Tongue (tissue), 2 donors: Measurements from ENCODE around the gene EXOC4. TPM values are rescaled to one million over a fixed set of nuclear protein-coding genes. Genes with fewer than 3 reads are reported as not detected.

Source experiments
- DNase-seq: peaks from one replicate; pipeline ENCODE4 v3.0.0-alpha.2; 2015
- total RNA-seq: library from RNA; depleted of rRNA; stranded (reverse); fragments of >200 nt; gene quantifications from one replicate; pipeline ENCODE4 v1.2.3, GENCODE V29; 2014

EXOC4 gene
- total RNA-seq, 1 donor from 2014 or later: 140 TPM

DNA sequence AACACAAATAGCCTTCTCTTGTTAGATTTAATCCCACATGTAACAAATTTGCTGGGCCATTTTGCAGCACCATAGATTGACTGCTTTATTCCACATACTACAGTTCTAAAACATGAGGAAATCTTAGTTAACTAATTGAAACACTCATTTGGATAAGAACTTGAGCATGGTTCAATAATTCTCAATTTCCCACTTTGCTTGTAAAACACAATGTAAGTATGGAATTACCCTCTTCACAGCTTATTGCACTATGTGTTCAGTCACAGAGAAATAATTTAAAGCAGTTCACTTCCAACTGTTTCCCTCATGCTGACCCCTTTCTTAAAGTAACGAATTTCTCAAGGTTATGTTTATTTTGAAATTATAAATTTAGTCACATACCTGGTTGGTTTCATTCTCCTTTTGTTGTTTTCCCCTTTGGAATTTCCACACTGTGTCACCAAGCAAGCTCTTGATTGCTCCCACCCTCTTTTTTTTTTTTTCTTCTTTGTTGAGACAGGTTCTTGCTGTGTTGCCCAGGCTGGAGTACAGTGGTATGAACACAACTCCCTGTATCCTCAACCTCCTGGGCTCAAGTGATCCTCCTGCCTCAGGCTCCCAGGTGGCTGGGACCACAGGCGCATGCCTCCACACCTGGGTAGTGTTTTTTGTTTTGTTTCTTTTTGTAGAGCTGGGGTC lies 425.4 kb downstream of the EXOC4 start:
- no peak for DNase-seq

DNA sequence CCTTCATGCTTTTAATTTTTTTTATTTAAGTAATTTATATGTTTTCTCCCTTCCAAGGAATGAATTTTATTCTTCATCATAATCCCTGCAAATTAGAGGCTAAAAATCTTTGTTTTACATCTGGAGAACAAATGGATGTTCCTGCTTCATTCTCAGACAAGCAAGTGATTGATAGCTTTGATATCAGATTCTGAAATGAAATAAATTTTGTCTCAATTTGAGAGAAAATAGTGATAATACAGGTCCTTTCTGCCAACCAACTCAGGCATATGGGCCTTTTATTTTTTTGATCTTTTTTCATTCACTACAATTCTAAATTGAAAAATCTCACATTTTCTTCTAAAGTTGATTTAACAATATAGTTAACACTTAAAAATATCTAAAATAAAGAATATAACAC lies 427.1 kb downstream of the EXOC4 start:
- no peak for DNase-seq

DNA sequence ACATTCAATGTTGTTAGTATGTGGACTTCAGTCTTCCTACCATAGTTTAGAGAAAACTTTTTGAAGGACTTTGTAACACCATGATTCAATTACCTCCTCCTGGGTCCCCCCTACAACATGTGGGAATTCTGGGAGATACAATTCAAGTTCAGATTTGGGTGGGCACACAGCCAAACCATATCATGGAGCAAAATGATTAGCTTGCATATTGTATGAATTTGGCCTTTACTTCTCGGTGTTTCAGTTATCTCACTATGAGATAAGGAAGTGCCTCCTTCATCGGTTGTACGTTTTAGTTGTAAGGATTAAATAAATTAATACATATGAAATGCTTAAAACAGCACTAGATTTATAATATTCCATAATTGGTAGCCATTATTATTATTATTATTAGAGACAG lies 428.7 kb downstream of the EXOC4 start:
- no peak for DNase-seq

DNA sequence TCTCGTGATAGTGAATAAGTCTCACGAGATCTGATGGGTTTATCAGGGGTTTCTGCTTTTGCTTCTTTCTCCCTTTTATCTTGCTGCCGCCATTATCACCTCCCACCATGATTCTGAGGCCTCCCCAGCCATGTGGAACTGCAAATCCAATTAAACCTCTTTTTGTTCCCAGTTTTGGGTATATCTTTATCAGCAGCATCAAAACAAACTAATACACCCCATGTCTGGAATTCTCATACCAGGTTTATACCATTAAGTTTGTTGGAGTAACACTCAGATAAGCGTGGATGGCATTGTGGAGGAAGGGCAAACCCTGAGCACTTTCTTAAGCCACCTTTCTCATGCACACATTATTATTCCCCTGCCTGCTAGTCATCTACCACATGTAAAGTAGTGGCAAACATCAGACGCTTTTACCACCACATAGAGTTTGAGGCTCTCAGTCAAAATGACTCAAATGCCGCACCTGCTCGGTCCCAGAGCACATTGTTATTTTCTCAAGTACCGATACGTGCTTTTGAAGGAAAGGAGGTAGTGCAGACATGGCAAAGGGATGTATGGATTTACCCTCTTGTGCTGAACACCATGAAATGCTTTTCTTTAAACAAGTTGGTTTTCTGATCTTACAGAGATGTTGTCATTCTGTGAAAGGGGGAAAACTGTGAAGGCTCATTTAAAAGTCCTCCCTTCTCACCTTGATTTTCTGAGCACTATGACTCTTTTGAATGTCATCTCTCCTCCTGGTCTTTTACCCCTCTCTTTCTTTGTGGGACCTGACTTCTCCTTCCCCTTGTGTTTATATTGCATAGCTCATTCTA lies 429.7 kb downstream of the EXOC4 start:
- DNase-seq: no peak

DNA sequence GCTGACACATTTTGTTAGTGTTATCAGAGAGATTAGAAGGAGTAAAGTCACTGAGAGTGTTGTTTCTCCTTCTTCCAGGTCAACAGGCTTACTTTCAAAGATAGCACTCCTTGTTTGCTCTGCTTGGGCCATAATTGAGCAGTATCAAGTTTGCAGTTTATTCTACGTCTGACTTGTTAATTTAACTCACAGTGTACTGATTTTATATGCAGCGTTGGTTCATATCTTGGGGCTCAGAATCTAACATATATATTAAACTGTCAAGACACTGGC lies 430.2 kb downstream of the EXOC4 start:
- DNase-seq: no peak

DNA sequence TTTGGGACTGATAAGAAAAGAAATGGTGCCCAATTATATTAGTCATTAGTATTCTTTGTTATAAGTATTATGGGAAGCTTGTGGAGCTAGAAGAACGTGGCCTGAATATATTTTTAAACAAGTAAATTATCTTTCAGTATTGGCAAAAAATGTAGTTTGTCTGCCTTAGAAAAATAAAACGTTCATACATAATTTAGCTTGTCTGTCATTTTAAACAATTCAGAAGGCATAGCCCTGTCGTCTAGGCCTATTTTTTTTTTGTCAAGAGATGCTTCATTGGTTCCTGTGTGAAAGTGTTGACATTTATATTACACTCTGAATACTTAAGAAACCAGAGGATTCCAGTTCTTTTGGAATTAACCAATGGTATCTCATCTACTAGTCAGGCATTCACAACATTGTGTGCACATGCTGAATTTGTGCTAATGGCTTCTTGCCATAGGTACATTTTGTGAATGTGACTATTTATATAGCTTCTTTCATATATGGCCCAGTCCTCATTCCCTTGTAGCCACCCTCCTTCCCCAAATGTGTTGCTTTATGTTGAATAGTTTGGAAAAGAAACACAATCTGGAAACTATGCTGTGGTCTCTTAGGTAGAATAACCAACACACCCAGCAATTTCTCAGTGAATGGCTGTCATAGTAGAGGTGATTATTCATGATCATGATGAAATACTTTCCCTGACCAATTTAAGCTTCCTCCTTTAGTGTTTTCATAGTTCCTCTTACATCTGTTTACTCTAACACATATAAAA lies 435.8 kb downstream of the EXOC4 start:
- no peak for DNase-seq

DNA sequence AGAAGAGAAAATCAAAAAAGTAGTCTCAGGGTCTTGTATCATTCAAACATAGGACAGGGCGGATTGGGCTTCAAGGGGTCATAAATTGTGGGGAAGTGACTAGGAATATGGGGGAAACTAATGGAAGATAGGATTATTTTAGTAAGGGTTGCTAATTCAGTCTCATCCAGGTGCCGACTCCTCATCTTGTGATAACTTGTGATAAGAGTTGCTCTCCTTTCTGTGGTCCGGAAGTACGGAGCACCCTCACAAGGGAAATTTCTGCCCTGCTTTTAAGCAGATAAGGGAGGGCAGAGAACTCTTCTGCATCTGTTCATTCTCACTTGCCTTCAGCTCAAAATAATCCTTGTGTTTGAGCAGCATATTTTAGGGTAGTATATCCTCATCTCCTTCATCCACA lies 437.9 kb downstream of the EXOC4 start:
- no peak for DNase-seq

DNA sequence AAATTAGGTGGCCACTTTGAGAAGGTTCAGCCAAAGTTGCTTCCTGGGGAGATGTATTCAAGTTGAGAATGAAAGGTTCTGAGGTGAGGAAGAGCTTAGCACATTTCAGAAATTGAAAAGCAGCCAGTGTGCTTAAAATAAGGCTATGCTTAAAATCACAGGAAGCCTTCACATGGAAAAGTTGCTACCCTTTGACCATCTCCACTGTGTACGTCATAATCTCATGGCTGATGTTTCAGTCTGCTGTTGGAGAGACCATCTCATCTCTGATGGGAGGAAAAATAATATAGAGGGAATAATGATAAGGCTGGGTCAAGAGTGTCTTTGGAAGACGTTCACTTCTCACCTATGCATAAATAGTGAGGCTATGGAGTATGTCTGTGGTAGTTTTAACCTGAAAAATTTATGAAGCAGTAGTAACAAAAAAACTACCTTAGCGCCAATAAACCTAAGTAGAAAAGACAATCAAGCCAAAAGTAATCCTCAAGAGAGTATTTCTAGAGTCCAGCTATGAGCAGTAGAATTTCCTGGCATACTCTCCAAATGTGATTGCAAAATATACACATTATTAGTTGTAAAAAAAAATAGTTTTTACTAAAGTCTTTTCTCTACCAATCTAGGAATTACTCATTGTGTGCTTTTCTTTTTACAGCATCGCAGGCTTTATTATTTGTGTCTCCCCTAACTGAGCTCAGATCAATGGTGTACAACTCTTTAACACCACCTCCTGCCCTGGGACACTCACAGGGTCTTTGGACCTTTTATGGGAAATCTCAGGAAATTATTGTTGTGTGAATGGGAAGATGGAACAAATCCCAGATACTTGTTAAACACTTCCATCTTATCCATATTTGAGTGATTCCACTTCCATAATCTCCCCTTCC lies 439.1 kb downstream of the EXOC4 start:
- no peak for DNase-seq

DNA sequence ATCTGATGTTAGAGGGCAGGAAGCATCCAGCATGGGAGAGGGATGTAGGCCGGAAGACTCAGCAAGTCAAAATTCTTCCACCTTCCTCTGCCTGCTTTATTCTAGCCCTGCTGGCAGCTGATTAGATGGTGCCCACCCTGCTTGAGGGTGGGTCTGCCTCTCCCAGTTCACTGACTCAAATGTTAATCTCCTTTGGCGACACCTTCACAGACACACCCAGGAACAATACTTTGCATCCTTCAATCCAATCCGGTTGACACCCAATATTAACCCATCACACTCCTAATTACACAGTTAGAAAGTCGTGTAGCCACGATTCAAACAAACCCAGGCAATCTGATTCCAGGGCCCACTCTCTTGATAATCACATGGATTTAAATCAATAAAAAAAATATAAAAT lies 440.4 kb downstream of the EXOC4 start:
- no peak for DNase-seq

DNA sequence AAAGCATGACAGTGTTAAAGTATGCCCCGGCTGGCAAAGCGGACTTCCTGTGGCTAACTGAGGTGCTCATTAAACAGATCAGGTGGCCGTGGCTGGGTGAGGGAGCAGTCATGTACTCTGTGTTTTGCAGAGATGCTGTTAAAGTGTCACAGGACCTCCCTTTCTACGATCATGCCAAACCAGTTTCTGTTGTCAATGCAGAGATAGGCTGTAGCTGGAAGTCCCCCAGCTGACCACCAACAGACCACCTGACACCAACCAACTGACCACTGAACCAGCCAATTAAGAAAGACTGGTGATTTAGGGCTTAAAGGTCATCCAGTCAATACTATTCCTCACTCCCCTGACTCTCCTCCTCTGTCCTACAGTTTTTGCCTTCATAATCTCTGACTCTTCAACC lies 443.2 kb downstream of the EXOC4 start:
- no peak for DNase-seq

DNA sequence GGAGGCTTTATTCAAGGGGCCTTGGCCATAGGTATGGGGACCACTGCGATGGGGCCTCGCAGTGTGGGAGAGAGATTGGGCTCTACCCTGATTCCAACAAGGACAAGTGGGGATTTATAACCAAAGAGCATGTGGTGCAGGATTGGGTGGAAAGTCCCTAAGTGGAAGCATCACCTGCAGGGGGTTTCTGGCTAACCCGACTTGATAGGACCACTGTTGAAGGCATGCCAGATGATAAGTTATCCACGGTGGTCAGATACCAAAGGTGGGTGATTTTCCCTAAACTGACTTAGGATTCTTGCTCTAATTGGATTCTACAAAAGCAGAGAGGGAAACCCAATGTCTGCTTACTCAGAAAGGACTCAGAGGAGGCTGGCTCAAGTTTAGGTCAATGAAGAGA lies 444.7 kb downstream of the EXOC4 start:
- no peak for DNase-seq

DNA sequence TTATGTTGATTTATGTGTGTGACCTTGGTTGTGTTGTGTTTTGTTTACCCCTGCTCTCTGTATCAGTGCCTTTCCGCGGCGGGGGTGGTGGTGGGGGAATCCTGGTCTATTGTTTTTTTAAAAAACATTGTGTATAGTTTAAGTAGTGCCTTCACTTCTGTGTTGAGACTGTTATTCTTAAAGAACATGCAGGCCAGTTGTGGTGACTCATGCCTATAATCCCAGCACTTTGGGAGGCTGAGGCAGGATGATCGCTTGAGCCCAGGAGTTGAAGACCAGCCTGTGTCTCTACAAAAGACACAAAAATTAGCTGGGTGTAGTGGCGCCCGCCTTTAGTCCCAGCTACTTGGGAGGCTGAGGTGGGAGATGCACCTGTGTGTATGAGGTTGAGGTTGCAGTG lies 445.2 kb downstream of the EXOC4 start:
- no peak for DNase-seq

DNA sequence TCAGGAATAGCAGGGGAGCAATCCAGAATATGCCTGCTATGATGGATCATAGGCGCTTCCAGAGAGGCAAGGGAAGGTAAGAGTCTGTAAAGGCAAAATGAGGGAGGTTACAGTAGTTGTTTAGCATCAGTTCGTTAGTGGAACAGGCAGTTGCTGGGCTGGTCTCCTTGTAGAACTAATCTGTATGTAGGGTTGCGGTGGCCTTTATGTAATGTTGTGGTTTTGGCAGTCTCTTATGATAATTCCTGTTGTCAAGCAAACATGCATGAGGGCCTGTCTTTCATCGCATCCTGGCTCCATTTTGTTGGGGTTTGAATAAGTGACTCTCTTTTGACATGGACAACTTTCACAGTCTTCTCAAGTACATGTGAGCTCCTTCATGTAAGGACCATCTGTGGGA lies 446.5 kb downstream of the EXOC4 start:
- no peak for DNase-seq

DNA sequence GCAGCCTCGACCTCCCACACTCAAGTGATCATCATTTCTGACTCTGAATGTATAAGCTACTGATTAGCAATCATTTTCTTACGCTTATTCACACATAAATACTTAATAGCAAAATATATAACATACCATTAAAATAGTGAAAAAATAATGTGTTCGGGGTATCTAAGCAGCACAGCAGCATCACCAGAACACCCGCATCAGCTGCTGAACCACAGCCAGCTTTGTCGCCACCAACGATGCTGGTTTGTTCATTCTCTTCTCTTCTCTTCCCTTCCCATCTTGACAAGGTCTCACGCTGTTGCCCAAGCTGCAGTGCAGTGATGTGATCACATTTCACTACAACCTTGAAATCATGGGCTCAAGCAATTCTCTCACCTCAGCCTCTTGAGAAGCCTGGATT lies 449.2 kb downstream of the EXOC4 start:
- DNase-seq: no peak

DNA sequence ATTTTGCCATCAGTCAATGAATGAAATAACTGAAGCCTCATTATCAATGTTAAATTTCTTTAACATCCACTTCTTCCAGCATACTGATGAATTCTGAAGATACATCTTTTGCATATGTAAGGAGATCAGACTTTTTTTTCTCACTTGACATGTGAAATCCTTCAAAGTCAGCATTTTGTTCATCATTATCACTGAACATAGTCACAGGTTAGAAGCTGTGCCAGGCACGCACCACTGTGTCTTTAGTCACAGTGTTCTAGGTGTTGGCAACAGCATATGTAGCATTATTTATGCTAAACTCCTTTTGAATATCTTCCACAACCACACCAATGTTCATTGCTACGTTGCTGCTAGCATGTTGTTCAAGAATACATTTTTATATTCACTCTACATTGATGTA lies 450.1 kb downstream of the EXOC4 start:
- DNase-seq: no peak

DNA sequence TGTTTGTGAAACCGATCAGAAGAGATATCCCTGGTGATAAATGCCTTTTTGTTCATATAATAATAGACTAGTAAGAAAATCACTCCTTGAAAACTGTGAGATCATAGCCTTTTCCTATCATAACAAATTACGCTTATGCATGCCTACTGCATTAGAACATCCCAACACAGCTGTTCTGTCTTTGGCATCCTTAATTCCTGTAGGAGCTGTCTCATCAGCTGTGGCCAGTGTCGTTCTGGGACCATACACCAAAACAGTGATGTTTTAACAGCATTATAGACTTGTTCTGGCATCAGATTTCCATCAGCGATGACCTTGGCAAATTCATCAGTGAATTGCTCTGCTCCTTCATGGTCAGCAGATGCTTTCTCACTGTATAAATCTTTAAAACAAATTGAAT lies 450.7 kb downstream of the EXOC4 start:
- peak; percentile 93 for DNase-seq

DNA sequence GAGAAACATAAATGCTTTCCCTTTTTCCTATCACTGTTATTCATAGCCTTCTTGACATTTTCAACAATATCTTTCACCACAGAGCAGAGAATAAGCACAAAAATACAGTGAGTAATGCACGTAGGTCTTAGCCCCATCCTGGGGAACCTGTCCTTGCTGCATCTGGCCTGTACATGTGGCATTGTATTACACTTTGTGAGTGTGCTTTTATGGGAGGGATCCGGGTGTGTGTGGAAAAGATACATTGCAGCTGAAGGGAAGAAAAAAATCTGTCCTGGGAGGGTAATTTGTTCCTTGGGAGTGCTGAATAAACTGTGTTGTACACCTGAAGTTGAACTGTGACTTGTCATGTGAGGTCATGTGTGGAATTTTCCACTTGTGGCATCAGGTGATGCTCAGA lies 451.6 kb downstream of the EXOC4 start:
- peak; percentile 14 for DNase-seq

DNA sequence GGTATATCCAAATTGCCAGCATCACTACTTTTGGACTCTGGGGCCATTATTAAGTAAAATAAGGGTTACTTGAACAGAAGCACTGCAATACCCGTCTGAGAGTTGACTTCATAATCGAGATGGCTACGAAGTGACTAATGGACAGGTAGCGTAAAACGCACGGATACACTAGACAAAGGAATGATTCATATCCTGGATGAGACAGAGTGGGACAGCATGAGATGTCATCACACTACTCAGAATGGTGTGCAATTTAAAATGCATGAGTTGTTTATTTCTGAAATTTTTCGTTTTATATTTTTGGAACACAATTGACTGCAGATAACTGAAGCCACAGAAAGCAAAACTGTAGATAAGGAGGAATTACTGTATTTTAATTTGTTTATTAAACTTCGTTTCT lies 452.7 kb downstream of the EXOC4 start:
- no peak for DNase-seq

DNA sequence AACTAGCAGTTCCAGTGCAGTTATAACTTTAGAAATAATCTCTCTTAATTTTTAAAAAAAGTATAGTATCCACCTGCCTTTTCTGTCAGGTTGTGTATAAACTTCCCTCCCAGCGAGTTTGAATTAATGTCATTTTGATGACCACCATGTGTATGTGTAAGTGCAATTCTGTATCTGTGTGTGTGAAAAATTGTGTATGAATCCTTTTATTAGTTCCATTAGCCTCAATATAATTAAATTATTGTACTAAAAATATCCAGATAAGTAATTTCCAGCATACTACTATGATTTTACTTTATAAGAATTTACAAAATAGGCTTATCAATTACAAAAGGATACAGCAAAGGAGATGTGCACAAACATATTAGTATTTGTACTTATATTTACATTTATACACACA lies 453.1 kb downstream of the EXOC4 start:
- DNase-seq: no peak

DNA sequence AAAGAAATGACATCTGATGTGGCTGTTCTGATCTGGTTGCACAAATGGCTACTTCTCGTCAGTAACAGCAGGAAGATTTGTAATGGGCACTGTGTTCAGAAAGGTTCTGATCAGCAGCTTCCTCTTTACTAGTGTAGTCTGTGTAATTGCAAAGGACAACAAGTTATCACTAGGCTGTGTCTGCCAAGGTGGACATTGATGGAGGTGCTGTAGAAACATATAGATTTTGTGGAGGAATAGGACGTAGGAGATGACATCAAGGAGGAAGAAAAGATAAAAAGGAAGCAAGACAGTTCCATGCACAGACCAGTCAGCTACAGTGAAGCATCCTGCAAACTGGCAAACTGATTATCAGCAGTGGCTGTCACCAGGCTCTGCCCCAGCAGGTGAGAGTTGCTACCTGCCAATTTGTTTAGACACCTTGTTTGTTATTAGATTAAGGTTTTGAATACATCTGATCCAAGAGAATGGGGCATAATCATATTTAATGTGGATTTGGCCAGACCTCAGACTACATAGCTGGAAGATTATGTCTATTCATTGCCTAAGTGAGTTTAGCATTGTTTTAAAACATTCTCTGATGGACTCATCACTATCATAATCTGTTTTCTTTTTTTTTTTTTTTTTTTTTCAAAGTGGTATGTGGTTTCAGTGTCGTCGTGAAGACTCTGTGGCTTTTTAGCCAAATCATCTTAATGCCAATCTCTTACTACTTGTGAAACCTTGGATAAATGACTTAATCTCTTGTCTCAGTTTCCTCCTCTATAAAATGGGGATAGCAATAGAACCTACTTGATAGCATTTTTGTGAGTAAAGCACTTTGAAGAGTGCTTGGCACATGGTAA lies 456.4 kb downstream of the EXOC4 start:
- DNase-seq: no peak

DNA sequence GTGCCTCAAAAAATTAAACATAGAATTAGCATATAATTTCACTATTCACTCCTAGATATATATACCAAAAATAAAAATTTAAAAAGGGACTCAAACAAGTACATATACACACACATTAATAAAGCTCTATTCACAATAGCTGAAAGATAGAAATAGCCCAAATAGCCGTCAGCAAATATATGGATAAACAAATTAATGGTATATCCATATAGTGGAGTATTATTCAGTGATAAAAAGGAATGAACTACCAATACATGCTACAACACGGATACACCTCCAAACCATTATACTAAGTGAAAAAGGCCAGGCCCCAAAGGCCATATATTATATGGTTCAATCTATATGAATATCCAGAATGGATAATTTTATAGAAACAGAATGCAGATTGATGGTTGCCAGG lies 459.7 kb downstream of the EXOC4 start:
- no peak for DNase-seq

DNA sequence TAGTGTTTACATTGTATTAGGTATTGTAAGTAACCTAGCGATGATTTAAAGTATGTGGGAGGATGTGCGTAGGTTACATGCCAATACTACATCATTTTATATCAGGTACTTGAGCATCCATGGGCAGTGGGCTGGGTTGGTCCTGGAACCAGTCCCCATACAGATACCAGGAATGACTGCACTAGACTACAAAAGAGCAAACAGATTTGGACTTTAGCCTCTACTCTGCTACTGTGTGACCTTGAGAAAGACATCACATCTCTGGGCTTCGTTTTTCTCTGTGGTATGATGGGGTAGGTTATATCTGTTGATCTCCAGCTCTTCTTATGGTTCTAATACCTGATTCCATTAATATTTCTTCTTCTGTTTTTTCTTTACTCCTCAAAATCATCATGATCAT lies 461.8 kb downstream of the EXOC4 start:
- DNase-seq: no peak
